K562 (cell line): ENCODE measurements around the gene SULT2B1. TPM values are rescaled to one million over a fixed set of nuclear protein-coding genes. Genes with fewer than 3 reads are reported as not detected.
A peak's percentile ranks its signal among the peaks of the same experiment; 100 is the strongest.

Source experiments
- ARID2 ChIP-seq: fragments of 450-650 bp; IDR thresholded peaks from 2 replicates; pipeline ENCODE4 v1.6.1; 2017; ENCODE audit warnings: antibody characterized with exemption, mild to moderate bottlenecking
- BCOR ChIP-seq: fragments of 450-650 bp; IDR thresholded peaks from 2 replicates; pipeline ENCODE4 v1.6.1; 2016
- BRD9 ChIP-seq: fragments of 450-650 bp; IDR thresholded peaks from 2 replicates; pipeline ENCODE4 v1.6.1; 2018; ENCODE audit warnings: low read depth; ENCODE audit not compliant: partially characterized antibody
- CBFA2T3 ChIP-seq: fragments of 450-650 bp; IDR thresholded peaks from 2 replicates; pipeline ENCODE4 v1.6.1; 2017
- HDAC1 ChIP-seq, 2 experiments: fragments of 450-650 bp; IDR thresholded peaks; 2 replicates each; pipeline ENCODE4 v1.6.1; 2016 to 2017; ENCODE audit warnings: inconsistent platforms in 1 of 2, mild to moderate bottlenecking in 1 of 2, moderate library complexity in 1 of 2
- NFRKB ChIP-seq: fragments of 450-650 bp; IDR thresholded peaks from 2 replicates; pipeline ENCODE4 v1.6.1; 2016; ENCODE audit warnings: low read depth
- OTX1 ChIP-seq: fragments of 450-650 bp; formaldehyde crosslinking; IDR thresholded peaks from 2 replicates; pipeline ENCODE4 v1.4.0; 2022; ENCODE audit warnings: mild to moderate bottlenecking
- PHF8 ChIP-seq: fragments of 200-600 bp; sonication (generic); IDR thresholded peaks from 2 replicates; pipeline ENCODE4 v1.6.1; 2012; ENCODE audit warnings: mixed run types, mild to moderate bottlenecking, inconsistent platforms, low read length, moderate library complexity, borderline replicate concordance
- SIN3A ChIP-seq, 2 experiments: fragments of 150-350 bp in 1 of 2; IDR thresholded peaks; 2 replicates each; pipeline ENCODE4 v1.6.1; 2011 to 2016; ENCODE audit warnings: borderline replicate concordance in 2 of 2, low read depth in 2 of 2, low read length in 2 of 2, mild to moderate bottlenecking in 2 of 2, moderate library complexity in 2 of 2; ENCODE audit not compliant: control insufficient read depth in 1 of 2
- SMAD2 ChIP-seq: fragments of 150-350 bp; IDR thresholded peaks from 2 replicates; pipeline ENCODE4 v1.6.1; 2014; ENCODE audit warnings: low read depth, mild to moderate bottlenecking, low read length
- ZBTB17 ChIP-seq: fragments of 450-650 bp; formaldehyde crosslinking; IDR thresholded peaks from 2 replicates; pipeline ENCODE4 v1.4.0; 2020; ENCODE audit warnings: mild to moderate bottlenecking
- ZNF146 ChIP-seq: IDR thresholded peaks from one replicate; pipeline ENCODE4 v1.6.1; 2018; ENCODE audit warnings: missing compliant biosample characterization; ENCODE audit not compliant: unreplicated experiment
- ZNF668 ChIP-seq: fragments of 250-450 bp; sonication (Bioruptor Pico); IDR thresholded peaks from 2 replicates; pipeline ENCODE4 v1.8.0; 2022; ENCODE audit warnings: mild to moderate bottlenecking, inconsistent platforms
- polyA plus RNA-seq, 8 experiments: library from polyadenylated mRNA; depleted of rRNA in 4 of 8; stranded (reverse) in 5 of 8; unstranded in 3 of 8; fragments of >200 nt; fragmentation: Nextera tagmentation in 2 of 8; fragmentation: Illumina TruSeq in 1 of 8; extraction: Ambion mirVana in 2 of 8; extraction: Trizol in 1 of 8; gene quantifications; 2 replicates each; pipeline versions ENCODE4 v1.2.1 to v1.2.3, GENCODE V29; 2011 to 2014; ENCODE audit warnings: inconsistent platforms in 1 of 8, missing spikeins in 1 of 8
- total RNA-seq, 7 experiments: library from RNA; depleted of rRNA in 6 of 7; stranded (reverse); fragments of >200 nt in 6 of 7; fragmentation: Illumina TruSeq in 2 of 7; extraction: Trizol in 2 of 7; gene quantifications; 2 replicates each; pipeline versions ENCODE4 v1.2.1 to v1.2.3, GENCODE V29; 2011 to 2021; ENCODE audit warnings: low replicate concordance in 1 of 7
- TF ChIP-seq, protein P1 (sequence below): fragments of 450-650 bp; IDR thresholded peaks from 2 replicates; pipeline ENCODE4 v1.6.1; 2016; ENCODE audit warnings: mild to moderate bottlenecking, moderate library complexity
- TF ChIP-seq, protein P2 (sequence below): fragments of 250-450 bp; sonication (Bioruptor Pico); IDR thresholded peaks from 2 replicates; pipeline ENCODE4 v1.5.0; 2021
- TF ChIP-seq, protein P3 (sequence below): fragments of 450-650 bp; formaldehyde crosslinking; IDR thresholded peaks from 2 replicates; pipeline ENCODE4 v1.4.0; 2022; ENCODE audit warnings: mild to moderate bottlenecking, moderate library complexity

SULT2B1 gene
- total and polyA plus RNA-seq, 9 of the 15 experiments (the other 6 are each of a cell fraction or from before 2014, with no cell fraction given) = 0.09 to 0.62 (median 0.22) TPM; not detected in 2

DNA sequence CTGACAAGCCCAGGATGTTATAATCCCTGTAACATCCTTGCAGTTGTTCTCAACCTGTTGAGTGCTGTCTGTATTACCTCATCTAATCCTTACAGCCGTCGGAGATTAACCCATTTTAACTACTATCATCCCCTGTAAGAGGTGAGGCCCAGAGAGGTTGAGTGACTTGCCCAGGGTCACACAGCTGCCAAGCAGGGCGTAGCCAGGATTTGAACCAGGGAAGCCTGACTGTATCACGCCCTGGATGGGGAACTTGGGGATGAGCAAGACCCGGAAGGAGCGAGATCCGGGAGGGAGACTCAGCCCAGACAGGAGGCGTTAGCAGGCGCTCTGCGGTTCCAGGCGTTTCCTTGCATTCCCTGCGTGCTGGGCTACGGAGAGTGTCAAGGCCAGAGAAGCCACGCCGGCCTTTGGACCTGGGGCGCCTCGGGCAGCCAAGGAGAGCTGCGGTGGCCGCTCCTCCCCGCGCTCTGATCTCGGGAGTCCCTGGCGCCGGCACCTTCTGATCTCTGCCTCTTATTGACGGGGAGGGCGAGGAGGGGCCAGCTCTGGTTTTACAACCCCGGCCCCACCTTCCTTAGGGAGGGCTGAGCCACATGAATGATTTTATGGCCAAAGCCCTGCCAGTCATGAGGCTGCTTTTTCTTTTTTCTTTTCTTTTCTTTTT is 6.2 kb downstream of the SULT2B1 start (continued):
- TF ChIP-seq, protein P1, sequence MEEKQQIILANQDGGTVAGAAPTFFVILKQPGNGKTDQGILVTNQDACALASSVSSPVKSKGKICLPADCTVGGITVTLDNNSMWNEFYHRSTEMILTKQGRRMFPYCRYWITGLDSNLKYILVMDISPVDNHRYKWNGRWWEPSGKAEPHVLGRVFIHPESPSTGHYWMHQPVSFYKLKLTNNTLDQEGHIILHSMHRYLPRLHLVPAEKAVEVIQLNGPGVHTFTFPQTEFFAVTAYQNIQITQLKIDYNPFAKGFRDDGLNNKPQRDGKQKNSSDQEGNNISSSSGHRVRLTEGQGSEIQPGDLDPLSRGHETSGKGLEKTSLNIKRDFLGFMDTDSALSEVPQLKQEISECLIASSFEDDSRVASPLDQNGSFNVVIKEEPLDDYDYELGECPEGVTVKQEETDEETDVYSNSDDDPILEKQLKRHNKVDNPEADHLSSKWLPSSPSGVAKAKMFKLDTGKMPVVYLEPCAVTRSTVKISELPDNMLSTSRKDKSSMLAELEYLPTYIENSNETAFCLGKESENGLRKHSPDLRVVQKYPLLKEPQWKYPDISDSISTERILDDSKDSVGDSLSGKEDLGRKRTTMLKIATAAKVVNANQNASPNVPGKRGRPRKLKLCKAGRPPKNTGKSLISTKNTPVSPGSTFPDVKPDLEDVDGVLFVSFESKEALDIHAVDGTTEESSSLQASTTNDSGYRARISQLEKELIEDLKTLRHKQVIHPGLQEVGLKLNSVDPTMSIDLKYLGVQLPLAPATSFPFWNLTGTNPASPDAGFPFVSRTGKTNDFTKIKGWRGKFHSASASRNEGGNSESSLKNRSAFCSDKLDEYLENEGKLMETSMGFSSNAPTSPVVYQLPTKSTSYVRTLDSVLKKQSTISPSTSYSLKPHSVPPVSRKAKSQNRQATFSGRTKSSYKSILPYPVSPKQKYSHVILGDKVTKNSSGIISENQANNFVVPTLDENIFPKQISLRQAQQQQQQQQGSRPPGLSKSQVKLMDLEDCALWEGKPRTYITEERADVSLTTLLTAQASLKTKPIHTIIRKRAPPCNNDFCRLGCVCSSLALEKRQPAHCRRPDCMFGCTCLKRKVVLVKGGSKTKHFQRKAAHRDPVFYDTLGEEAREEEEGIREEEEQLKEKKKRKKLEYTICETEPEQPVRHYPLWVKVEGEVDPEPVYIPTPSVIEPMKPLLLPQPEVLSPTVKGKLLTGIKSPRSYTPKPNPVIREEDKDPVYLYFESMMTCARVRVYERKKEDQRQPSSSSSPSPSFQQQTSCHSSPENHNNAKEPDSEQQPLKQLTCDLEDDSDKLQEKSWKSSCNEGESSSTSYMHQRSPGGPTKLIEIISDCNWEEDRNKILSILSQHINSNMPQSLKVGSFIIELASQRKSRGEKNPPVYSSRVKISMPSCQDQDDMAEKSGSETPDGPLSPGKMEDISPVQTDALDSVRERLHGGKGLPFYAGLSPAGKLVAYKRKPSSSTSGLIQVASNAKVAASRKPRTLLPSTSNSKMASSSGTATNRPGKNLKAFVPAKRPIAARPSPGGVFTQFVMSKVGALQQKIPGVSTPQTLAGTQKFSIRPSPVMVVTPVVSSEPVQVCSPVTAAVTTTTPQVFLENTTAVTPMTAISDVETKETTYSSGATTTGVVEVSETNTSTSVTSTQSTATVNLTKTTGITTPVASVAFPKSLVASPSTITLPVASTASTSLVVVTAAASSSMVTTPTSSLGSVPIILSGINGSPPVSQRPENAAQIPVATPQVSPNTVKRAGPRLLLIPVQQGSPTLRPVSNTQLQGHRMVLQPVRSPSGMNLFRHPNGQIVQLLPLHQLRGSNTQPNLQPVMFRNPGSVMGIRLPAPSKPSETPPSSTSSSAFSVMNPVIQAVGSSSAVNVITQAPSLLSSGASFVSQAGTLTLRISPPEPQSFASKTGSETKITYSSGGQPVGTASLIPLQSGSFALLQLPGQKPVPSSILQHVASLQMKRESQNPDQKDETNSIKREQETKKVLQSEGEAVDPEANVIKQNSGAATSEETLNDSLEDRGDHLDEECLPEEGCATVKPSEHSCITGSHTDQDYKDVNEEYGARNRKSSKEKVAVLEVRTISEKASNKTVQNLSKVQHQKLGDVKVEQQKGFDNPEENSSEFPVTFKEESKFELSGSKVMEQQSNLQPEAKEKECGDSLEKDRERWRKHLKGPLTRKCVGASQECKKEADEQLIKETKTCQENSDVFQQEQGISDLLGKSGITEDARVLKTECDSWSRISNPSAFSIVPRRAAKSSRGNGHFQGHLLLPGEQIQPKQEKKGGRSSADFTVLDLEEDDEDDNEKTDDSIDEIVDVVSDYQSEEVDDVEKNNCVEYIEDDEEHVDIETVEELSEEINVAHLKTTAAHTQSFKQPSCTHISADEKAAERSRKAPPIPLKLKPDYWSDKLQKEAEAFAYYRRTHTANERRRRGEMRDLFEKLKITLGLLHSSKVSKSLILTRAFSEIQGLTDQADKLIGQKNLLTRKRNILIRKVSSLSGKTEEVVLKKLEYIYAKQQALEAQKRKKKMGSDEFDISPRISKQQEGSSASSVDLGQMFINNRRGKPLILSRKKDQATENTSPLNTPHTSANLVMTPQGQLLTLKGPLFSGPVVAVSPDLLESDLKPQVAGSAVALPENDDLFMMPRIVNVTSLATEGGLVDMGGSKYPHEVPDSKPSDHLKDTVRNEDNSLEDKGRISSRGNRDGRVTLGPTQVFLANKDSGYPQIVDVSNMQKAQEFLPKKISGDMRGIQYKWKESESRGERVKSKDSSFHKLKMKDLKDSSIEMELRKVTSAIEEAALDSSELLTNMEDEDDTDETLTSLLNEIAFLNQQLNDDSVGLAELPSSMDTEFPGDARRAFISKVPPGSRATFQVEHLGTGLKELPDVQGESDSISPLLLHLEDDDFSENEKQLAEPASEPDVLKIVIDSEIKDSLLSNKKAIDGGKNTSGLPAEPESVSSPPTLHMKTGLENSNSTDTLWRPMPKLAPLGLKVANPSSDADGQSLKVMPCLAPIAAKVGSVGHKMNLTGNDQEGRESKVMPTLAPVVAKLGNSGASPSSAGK = no peak
- TF ChIP-seq ZNF668 (CRISPR knock-in tag) (no peak), OTX1 (no peak), ARID2 (no peak), SMAD2 (no peak), CBFA2T3 (no peak), BRD9 (peak; percentile 97), BCOR (peak; percentile 99), HDAC1 (IDR thresholded peaks at IDR 0.05) (peak in 1 of 2 experiments; percentile 57; a peak in 2 of 4 replicates), ZBTB17 (CRISPR knock-in tag) (no peak), NFRKB (no peak), PHF8 (no peak; the same call in 1 of the 2 replicates), ZNF146 (CRISPR knock-in tag) (no peak), SIN3A (IDR thresholded peaks at IDR 0.05; ENCODE audit: borderline replicate concordance in 2 of 2, control insufficient read depth in 1 of 2, low read depth in 2 of 2, low read length in 2 of 2) (no peak)
- TF ChIP-seq, protein P2, sequence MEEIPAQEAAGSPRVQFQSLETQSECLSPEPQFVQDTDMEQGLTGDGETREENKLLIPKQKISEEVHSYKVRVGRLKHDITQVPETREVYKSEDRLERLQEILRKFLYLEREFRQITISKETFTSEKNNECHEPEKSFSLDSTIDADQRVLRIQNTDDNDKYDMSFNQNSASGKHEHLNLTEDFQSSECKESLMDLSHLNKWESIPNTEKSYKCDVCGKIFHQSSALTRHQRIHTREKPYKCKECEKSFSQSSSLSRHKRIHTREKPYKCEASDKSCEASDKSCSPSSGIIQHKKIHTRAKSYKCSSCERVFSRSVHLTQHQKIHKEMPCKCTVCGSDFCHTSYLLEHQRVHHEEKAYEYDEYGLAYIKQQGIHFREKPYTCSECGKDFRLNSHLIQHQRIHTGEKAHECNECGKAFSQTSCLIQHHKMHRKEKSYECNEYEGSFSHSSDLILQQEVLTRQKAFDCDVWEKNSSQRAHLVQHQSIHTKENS (CRISPR knock-in tag) = no peak
- TF ChIP-seq, protein P3, sequence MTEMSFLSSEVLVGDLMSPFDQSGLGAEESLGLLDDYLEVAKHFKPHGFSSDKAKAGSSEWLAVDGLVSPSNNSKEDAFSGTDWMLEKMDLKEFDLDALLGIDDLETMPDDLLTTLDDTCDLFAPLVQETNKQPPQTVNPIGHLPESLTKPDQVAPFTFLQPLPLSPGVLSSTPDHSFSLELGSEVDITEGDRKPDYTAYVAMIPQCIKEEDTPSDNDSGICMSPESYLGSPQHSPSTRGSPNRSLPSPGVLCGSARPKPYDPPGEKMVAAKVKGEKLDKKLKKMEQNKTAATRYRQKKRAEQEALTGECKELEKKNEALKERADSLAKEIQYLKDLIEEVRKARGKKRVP = no peak
